HEK293 (cell line): ENCODE measurements around the gene VAV2.

Source experiments
- CTCF ChIA-PET: fragments of 350-600 bp; formaldehyde crosslinking; extraction: SDS; loops from one replicate; lab custom pipeline; 2021; ENCODE audit warnings: antibody characterized with exemption; lab: Yijun Ruan, JAX
- POLR2A ChIA-PET: fragments of 300-600 bp; formaldehyde crosslinking; extraction: SDS; loops from one replicate; lab custom pipeline; 2020; ENCODE audit warnings: antibody characterized with exemption, inconsistent platforms; lab: Yijun Ruan, JAX
- H3K27ac ChIP-seq: fragments of 200-500 bp; sonication (Bioruptor generic); 2 replicates; pipeline ENCODE4 v1.5.1; 2014; ENCODE audit warnings: low read depth, low read length, control low read depth, inconsistent platforms; ENCODE audit errors: extremely low read depth
- H3K36me3 ChIP-seq, 2 experiments: fragments of 200-500 bp in 1 of 2; sonication (Bioruptor generic) in 1 of 2; 1 replicate in 1 of 2; 2 replicates in 1 of 2; pipeline ENCODE4 v1.5.1; 2014 to 2017; ENCODE audit warnings: inconsistent platforms in 2 of 2, low read length in 2 of 2; ENCODE audit not compliant: control insufficient read depth in 2 of 2, insufficient read depth in 1 of 2
- H3K4me1 ChIP-seq: fragments of 200-500 bp; sonication (Bioruptor generic); 2 replicates; pipeline ENCODE4 v1.5.1; 2014; ENCODE audit warnings: mild to moderate bottlenecking, low read length, inconsistent platforms; ENCODE audit not compliant: control insufficient read depth, insufficient read depth
- H3K4me3 ChIP-seq: 2 replicates; pipeline ENCODE4 v1.5.1; 2011; ENCODE audit warnings: low read depth, mild to moderate bottlenecking, control low read depth, low read length, moderate library complexity
- H3K9me3 ChIP-seq: fragments of 200-500 bp; sonication (Bioruptor generic); 2 replicates; pipeline ENCODE4 v1.5.1; 2014; ENCODE audit warnings: low read depth, low read length, inconsistent platforms; ENCODE audit not compliant: control insufficient read depth, insufficient read depth
- EGR2 ChIP-seq: fragments of 450-650 bp; formaldehyde crosslinking; IDR thresholded peaks from 2 replicates; pipeline ENCODE4 v1.5.1; 2016; ENCODE audit warnings: low read depth, missing biosample characterization, missing genetic modification characterization
- GLIS2 ChIP-seq: fragments of 450-650 bp; formaldehyde crosslinking; IDR thresholded peaks from 2 replicates; pipeline ENCODE4 v1.5.1; 2016; ENCODE audit warnings: missing biosample characterization, missing genetic modification characterization
- ZFHX2 ChIP-seq: fragments of 450-650 bp; formaldehyde crosslinking; conservative IDR thresholded peaks from 2 replicates; pipeline ENCODE4 v1.5.1; 2016; ENCODE audit warnings: missing biosample characterization, missing genetic modification characterization
- ZIC2 ChIP-seq: fragments of 450-650 bp; formaldehyde crosslinking; IDR thresholded peaks from 2 replicates; pipeline ENCODE4 v1.5.1; 2016; ENCODE audit warnings: missing biosample characterization, missing genetic modification characterization
- ZNF184 ChIP-seq: fragments of 450-650 bp; IDR thresholded peaks from 2 replicates; pipeline ENCODE4 v1.5.1; 2018; ENCODE audit warnings: missing biosample characterization, mild to moderate bottlenecking, missing genetic modification characterization
- ZNF26 ChIP-seq: fragments of 450-650 bp; formaldehyde crosslinking; IDR thresholded peaks from 2 replicates; pipeline ENCODE4 v1.5.1; 2016; ENCODE audit warnings: missing biosample characterization, missing genetic modification characterization
- ZNF366 ChIP-seq: fragments of 450-650 bp; formaldehyde crosslinking; conservative IDR thresholded peaks from 2 replicates; pipeline ENCODE4 v1.5.1; 2016; ENCODE audit warnings: missing biosample characterization, missing genetic modification characterization
- TF ChIP-seq, protein P1 (sequence below): fragments of 450-650 bp; formaldehyde crosslinking; IDR thresholded peaks from 2 replicates; pipeline ENCODE4 v1.5.1; 2016; ENCODE audit warnings: missing biosample characterization, missing genetic modification characterization
- TF ChIP-seq, protein P2 (sequence below): fragments of 450-650 bp; formaldehyde crosslinking; IDR thresholded peaks from 2 replicates; pipeline ENCODE4 v1.5.1; 2016; ENCODE audit warnings: missing biosample characterization, missing genetic modification characterization
- TF ChIP-seq, protein P3 (sequence below): fragments of 450-650 bp; formaldehyde crosslinking; IDR thresholded peaks from 2 replicates; pipeline ENCODE4 v1.5.1; 2016; ENCODE audit warnings: missing biosample characterization, missing genetic modification characterization

VAV2 gene

DNA sequence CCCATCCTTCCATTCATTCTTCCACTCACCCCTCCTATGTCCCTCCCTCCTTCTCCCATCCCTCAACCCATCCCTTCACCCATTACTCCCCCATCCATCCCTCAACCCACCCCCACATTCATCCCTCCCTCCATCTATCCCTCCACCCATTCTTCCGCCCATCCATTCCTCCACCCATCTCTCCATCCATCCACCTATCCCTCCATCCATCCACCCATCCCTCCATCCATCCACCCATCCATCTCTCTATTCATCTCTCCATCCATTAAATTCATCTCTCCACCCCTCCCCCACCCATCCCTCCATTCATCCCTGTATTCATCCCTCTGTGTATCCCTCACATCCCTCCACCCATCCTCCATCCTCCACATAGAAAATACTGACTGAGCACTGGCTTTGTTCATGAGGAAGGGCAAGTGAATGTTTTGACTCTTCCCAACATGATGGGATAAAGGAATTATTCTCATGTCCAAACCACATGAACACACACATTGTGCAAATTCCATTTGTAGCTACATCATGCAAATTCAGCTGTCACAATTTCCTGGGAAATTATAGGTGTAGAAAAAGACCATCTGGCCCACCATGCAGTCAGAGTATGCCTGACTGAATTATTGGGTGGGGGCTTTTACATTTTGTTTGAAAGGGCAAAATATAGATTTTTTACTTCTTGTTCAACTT lies 6.9 kb upstream of the VAV2 start:
- CTCF ChIA-PET, result interaction anchor here (0.7 to 2.4 kb wide), 4 partner anchors 64 to 217 kb away, joined by 3 to 9 read pairs (median 5); no protein-coding TSS in a partner anchor
- no peak overlapping the region for H3K27ac ChIP-seq
- H3K36me3 ChIP-seq, result no peaks in the 10 kb centered on the region
- POLR2A ChIA-PET, result no interaction called here
- no peaks in the 10 kb centered on the region for H3K4me1 ChIP-seq
- TF ChIP-seq, protein P1, sequence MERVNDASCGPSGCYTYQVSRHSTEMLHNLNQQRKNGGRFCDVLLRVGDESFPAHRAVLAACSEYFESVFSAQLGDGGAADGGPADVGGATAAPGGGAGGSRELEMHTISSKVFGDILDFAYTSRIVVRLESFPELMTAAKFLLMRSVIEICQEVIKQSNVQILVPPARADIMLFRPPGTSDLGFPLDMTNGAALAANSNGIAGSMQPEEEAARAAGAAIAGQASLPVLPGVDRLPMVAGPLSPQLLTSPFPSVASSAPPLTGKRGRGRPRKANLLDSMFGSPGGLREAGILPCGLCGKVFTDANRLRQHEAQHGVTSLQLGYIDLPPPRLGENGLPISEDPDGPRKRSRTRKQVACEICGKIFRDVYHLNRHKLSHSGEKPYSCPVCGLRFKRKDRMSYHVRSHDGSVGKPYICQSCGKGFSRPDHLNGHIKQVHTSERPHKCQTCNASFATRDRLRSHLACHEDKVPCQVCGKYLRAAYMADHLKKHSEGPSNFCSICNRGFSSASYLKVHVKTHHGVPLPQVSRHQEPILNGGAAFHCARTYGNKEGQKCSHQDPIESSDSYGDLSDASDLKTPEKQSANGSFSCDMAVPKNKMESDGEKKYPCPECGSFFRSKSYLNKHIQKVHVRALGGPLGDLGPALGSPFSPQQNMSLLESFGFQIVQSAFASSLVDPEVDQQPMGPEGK (tag by site-specific recombination), result no peak
- TF ChIP-seq ZNF366 (tag by site-specific recombination), result peak; percentile 93
- TF ChIP-seq, all 188 proteins: peak for 1
- H3K4me3 ChIP-seq, result no peak overlapping the region
- H3K9me3 ChIP-seq, result no peaks in the 10 kb centered on the region

- ChIA-PET CTCF (interaction anchor here (0.6 to 5.4 kb wide), 4 partner anchors 204 to 583 kb away, joined by 3 to 200 read pairs (median 70); no protein-coding TSS in a partner anchor), POLR2A (interaction anchor here (0.7 kb wide), 1 partner anchor 28 kb away, joined by 3 read pairs; the partner anchor contains the start of gene BRD3OS)
- TF ChIP-seq ZNF366 (tag by site-specific recombination), result peak; percentile 96
- no peak for TF ChIP-seq ZNF26 (tag by site-specific recombination)
- Histone ChIP-seq H3K4me3 (no peak overlapping the region), H3K9me3 (no peaks in the 10 kb centered on the region), H3K4me1 (peaks cover 6% of the 10 kb centered on the region; the same call in 1 of the 2 replicates), H3K27ac (no peak overlapping the region), H3K36me3 (no peaks in the 10 kb centered on the region)
These were observed 5.5 kb upstream of the VAV2 start for GRCh38 chr9:133997584-133997983.

GRCh38 chr9:133996531-133997520 lies 4.7 kb upstream of the VAV2 start:
- POLR2A ChIA-PET, result interaction anchor here (0.7 kb wide), 1 partner anchor 28 kb away, joined by 3 read pairs; the partner anchor contains the start of gene BRD3OS
- no peak overlapping the region for H3K4me3 ChIP-seq
- TF ChIP-seq ZFHX2 (tag by site-specific recombination) (peak; percentile 71), GLIS2 (no peak), ZNF184 (tag by site-specific recombination) (no peak), EGR2 (tag by site-specific recombination) (peak; percentile 74)
- TF ChIP-seq, all 188 proteins: peak for 2
- H3K27ac ChIP-seq, result no peak overlapping the region
- peaks cover 6% of the 10 kb centered on the region; the same call in 1 of the 2 replicates for H3K4me1 ChIP-seq
- no peaks in the 10 kb centered on the region for H3K9me3 ChIP-seq
- no peaks in the 10 kb centered on the region for H3K36me3 ChIP-seq
- CTCF ChIA-PET, result interaction anchor here (0.6 to 5.4 kb wide), 6 partner anchors 9 to 582 kb away, joined by 3 to 200 read pairs (median 28); partner anchors contain the start of gene BRD3OS

GRCh38 chr9:133995012-133995896 lies 3.1 kb upstream of the VAV2 start:
- no peak overlapping the region for H3K4me3 ChIP-seq
- TF ChIP-seq, protein P2, sequence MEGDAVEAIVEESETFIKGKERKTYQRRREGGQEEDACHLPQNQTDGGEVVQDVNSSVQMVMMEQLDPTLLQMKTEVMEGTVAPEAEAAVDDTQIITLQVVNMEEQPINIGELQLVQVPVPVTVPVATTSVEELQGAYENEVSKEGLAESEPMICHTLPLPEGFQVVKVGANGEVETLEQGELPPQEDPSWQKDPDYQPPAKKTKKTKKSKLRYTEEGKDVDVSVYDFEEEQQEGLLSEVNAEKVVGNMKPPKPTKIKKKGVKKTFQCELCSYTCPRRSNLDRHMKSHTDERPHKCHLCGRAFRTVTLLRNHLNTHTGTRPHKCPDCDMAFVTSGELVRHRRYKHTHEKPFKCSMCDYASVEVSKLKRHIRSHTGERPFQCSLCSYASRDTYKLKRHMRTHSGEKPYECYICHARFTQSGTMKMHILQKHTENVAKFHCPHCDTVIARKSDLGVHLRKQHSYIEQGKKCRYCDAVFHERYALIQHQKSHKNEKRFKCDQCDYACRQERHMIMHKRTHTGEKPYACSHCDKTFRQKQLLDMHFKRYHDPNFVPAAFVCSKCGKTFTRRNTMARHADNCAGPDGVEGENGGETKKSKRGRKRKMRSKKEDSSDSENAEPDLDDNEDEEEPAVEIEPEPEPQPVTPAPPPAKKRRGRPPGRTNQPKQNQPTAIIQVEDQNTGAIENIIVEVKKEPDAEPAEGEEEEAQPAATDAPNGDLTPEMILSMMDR (tag by site-specific recombination), result peak; percentile 40; the same call in 1 of the 2 replicates
- TF ChIP-seq ZIC2 (tag by site-specific recombination), result peak; percentile 44
- TF ChIP-seq, protein P3, sequence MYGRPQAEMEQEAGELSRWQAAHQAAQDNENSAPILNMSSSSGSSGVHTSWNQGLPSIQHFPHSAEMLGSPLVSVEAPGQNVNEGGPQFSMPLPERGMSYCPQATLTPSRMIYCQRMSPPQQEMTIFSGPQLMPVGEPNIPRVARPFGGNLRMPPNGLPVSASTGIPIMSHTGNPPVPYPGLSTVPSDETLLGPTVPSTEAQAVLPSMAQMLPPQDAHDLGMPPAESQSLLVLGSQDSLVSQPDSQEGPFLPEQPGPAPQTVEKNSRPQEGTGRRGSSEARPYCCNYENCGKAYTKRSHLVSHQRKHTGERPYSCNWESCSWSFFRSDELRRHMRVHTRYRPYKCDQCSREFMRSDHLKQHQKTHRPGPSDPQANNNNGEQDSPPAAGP (tag by site-specific recombination), result no peak
- TF ChIP-seq, all 188 proteins: peak for 2
- Histone ChIP-seq H3K27ac (no peak overlapping the region), H3K36me3 (no peaks in the 10 kb centered on the region), H3K4me1 (peaks cover 8% of the 10 kb centered on the region; the same call in 1 of the 2 replicates), H3K9me3 (no peaks in the 10 kb centered on the region)
- ChIA-PET CTCF (interaction anchor here (0.5 to 5.4 kb wide), 55 partner anchors 9 to 841 kb away, joined by 3 to 200 read pairs (median 4); partner anchors contain the start of gene BRD3OS), POLR2A (interaction anchor here (1.1 kb wide), 1 partner anchor 81 kb away, joined by 3 read pairs; no protein-coding TSS in a partner anchor)
